ENCODE measurements around the gene SDC1.
"Not testable (repeated sequence)": the region's sequence is repeated elsewhere in the genome, so short reads cannot be mapped to it uniquely, and the experiment has no call there.

The SDC1 gene

GRCh38 chr2:20198001-20198400 is 26.9 kb downstream of the SDC1 start:
- DNase-seq (ENCODE audit: low read depth in 2 of 2): no peak

DNA sequence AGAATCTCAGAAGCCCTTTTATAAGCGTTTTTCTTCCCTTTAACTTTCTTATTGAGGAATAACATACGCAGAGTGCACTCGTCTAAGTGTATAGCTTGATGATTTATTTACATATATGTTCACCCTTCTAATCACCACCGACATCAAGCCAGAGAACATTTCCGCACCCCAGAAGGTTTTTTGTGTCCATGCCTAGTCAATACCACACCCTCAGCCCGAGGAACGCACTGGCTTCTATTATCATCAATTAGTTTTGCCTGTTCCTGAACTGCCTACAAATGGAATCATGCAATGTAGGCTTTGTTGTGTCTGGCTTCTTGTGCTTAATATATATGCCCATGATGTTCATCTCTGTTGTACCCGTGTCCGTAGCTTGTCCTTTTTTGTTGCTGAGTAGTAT is 27.7 kb downstream of the SDC1 start:
- no peak for DNase-seq (ENCODE audit: low read depth in 2 of 2)

- DNase-seq (ENCODE audit: low read depth in 2 of 2): no peak
These were observed 28.2 kb downstream of the SDC1 start for GRCh38 chr2:20196657-20197161.

GRCh38 chr2:20196053-20196656 is 28.8 kb downstream of the SDC1 start:
- DNase-seq (ENCODE audit: low read depth in 2 of 2): no peak

GRCh38 chr2:20195431-20196033 is 29.4 kb downstream of the SDC1 start:
- DNase-seq (ENCODE audit: low read depth in 2 of 2): no peak

GRCh38 chr2:20195016-20195411 is 29.9 kb downstream of the SDC1 start:
- not testable (repeated sequence) for DNase-seq (ENCODE audit: low read depth in 2 of 2)

DNA sequence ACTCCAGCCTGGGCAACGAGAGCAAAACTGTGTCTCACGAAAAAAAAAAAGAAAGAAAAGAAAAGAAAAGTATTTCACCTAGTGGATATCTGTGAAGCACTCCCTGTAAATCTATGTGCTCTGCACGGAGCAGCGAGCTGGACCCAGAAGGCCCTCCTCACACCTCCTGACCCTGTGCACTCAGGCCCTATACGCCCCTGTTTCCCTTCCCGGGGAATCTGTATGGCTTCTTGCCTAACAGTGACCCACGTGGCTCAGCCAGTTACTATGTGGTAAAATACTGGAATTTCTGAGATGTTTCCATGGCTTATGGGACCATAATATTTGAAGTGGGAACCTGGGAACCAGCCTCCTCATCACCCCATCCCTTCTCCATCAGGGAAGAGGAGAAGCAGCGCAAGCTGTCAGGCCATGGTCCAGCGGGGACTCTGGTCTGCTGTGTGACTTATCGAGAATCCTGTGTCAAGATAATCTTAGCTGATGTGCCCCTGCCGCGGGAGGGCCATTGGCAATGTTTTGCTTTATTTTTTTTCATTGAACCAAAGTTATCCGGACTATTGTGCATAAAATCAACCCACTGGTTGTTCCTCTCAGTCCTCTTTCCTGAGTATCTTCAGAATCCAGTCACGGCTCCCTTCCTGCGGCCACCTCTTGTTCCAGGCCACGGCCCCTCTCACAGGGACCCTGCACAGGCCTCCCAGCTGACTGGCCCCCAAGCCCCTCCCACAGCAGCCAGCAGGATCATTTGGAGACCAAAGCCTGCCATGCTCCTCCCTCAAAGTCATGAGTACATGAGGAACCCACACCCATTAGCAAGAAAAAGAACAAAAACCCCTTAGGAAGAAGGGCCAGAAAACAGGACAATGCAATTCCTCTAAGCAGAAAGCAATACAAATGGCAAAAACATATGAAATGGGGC is 30.6 kb downstream of the SDC1 start:
- DNase-seq (ENCODE audit: low read depth in 2 of 2): no peak

GRCh38 chr2:20193185-20193584 is 31.7 kb downstream of the SDC1 start:
- no peak for DNase-seq (ENCODE audit: low read depth in 2 of 2)

DNA sequence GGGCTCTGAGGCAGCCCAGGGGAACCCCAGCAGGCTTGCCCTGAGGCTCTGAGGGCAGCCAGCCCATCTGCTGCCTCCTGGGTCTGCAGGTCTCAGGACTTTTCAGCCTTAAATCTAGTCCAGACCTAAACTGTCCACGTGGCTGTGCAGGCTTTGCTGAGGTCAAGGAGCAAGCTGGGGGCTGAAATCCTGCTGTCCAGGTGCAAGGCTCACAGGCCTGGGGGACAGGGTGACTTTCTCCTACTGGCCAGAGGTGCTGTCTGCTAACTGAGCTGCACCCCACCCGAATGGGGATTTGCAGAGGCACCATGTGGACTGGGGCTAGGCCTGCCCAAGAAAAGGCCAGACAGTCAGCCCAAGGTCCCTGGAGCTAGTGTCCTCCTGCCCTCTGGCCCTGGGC is 32.1 kb downstream of the SDC1 start:
- no peak for DNase-seq (ENCODE audit: low read depth in 2 of 2)

DNA sequence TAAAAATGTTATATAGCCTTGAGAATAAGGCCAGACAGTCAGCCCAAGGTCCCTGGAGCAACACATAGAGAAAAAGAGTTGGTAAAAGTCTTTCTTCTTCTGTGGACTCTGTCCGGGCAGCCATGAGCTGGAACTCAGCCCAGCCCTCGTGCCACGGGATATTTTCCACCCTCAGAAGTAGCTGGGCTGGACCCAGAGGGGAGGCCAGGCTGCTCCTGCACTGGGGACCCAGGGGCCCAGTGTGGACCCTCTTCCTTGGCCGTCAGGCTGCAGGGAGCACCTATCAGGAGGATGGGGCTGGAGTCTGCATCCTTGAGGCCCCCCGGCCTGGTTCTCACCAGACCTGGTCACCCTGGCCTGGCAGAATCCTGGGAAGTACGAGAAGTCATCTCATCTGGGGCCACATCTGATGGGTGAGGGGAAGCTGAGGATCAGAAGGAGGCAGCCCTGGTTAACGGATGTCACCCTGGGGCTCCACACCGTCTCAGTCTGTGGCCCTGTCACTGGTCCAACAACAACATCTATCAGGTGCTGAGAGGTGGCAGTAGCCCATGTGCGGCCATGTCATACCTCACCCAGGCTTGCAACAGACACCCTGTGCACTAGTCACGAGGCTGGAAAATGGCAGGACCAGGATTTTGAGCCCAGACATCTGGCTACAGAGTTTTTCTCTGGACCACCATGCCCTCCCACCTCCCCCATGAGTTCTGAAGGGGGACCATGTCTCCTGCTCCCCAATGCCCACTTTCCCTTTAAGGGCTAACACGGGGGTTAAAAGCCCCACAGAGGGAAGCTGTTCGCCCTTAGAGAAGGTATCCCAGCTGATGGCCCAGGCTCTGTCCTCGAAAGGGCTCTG is 33.0 kb downstream of the SDC1 start:
- no peak for DNase-seq (ENCODE audit: low read depth in 2 of 2)

GRCh38 chr2:20190876-20191713 is 33.8 kb downstream of the SDC1 start:
- DNase-seq (ENCODE audit: low read depth in 2 of 2): no peak

DNA sequence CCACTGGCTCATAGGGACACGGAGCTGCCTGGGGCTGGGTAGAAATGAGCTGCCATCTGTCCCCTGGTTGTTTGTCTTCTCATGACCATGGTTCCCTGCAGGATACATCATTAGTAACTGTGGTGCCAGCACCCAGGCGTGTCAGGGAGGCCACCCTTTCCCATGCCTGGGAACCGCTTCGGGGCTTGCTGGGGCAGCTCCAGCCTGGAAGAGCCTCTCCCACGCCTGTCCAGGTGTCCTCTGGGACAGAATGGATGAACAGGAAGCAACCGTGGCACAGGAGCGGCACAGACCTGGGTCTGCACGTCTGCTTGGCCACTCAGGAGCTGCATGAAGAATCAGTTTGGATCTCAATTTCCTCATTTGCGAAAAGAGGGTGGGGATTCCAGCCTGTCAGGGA is 34.8 kb downstream of the SDC1 start:
- DNase-seq (ENCODE audit: low read depth in 2 of 2): no peak

DNA sequence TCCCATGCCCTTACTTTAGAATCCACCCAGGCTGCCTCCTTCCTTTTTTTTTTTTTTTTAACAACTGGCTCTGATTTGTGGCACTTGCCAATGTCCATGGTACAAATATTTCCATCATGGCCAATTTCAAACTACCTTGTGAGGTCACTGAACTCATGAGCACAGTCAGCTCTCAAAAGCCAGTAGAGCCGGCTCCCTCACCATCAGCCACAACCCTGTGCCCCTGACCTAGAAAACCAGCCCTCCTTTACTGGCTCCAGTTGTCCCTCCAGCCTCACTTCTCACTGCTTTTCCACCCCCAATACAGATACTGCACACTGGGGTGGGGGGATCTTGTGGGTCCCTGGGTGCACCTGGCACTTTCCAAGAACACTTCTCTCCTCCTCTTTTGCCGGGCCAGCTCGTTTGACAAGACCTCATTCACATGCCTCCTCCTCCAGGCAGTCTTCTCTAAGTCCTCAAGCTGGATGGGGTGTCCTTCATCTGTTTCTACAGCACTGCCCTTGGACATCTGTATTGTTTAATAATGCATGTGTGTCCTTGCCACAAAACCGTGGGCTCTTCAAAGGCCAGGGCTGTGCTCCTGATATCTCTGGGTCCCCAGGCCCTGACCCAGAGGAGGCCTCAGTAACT is 35.5 kb downstream of the SDC1 start:
- DNase-seq (ENCODE audit: low read depth in 2 of 2): no peak

GRCh38 chr2:20188851-20189250 is 36.1 kb downstream of the SDC1 start:
- DNase-seq (ENCODE audit: low read depth in 2 of 2): no peak

DNA sequence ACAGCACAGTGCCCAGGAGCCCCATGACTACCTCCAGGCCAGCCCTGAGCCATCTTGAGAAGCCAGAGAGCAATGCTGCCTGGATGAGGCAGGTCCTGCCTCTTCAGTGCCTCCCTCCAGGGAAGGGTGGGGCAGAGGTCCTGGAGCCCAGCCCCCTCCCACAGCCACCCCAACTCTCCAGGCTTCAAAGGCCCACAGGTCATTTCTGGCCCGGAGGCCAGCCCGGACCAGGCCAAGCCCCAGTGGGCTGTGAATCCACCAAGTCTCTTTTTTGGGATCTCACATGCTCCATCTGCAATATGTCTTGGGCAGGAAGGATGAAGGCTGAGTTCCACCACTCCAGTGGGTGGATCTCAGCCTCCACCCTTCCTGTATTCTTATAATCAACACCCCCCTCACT is 36.7 kb downstream of the SDC1 start:
- no peak for DNase-seq (ENCODE audit: low read depth in 2 of 2)

GRCh38 chr2:20187331-20187730 is 37.6 kb downstream of the SDC1 start:
- DNase-seq (ENCODE audit: low read depth in 2 of 2): no peak

DNA sequence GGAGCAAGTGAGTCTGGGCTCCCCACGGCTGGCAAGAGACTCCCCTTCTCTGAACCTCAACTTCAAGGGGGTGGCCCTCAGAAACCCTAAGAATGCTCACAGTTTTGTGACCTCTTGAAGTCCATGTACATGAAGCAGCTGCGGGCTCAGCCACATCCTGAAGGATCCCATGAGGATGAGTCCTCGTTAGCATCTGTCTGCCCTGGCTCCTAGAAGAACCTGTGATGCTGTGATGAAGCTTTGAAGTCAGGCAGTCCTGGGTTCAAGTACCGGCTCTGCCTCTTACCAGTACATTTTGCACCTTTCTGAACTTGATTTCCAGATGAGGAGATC is 38.1 kb downstream of the SDC1 start:
- DNase-seq (ENCODE audit: low read depth in 2 of 2): no peak

GRCh38 chr2:20186078-20186854 is 38.7 kb downstream of the SDC1 start:
- no peak for DNase-seq (ENCODE audit: low read depth in 2 of 2)

DNA sequence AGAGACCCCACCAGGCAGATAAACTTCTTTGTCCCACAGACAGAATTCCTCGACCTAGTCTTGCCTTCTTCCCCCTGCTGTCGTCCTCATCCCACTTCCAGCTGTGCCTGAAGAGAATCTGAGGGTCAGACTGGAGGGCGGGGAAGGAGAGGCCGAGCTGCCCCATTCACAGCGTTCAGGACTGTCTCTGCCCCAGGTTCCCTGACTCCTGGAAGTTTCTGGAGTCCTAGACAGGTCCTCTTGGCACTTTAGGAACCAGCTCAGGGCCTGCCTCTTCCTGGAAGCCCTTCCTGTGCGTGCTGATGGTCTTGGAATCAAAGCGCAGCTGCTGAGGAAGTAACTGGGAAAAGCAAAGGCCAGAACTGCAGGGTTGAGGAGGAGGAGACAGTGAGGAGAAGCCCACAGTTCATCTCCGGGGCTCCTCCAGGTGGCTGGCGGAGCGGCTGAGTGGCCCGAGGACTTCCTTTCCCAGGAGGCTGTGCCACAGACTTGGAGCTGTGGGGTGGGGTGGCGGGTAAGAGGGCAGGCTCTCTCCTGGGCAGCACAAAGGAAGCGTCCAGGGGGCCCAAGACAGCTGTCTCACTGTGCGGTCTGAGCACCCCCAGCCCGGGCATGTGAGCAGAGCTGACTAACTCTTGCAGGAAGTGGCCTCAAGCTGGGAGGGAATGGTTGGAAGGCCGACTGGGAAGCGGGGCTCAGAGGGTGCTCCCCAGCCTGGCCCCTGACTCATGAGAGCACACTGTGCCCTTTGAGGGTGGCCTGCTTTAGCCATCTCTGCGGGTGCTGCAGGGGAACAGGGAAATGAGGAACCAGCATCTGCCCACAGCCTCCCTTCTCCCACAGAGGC is 39.5 kb downstream of the SDC1 start:
- DNase-seq (ENCODE audit: low read depth in 2 of 2): no peak

Measured in stimulated activated CD8-positive, alpha-beta memory T cell treated with anti-CD3 and anti-CD28 coated beads, Interleukin-7, amount 100 ng/mL, for 4 hours (primary cell).